DOHH2 (cell line): ENCODE results near the gene MYH7.

Experiments used
- H3F3A ChIP-seq: fragments of 200-600 bp; sonication (generic), shearing (Covaris generic); 2 replicates; pipeline ENCODE4 v1.6.0; 2016; ENCODE audit warnings: antibody characterized with exemption, mild to moderate bottlenecking; ENCODE audit not compliant: control insufficient read depth, insufficient read depth
- H3K27ac ChIP-seq: fragments of 200-600 bp; sonication (generic); 2 replicates; pipeline ENCODE4 v1.5.1; 2014; ENCODE audit warnings: low read depth, mild to moderate bottlenecking, low read length, moderate library complexity
- H3K27me3 ChIP-seq: fragments of 200-600 bp; sonication (generic); 2 replicates; pipeline ENCODE4 v1.6.1; 2014; ENCODE audit warnings: mild to moderate bottlenecking, low read length, mixed read lengths; ENCODE audit not compliant: control insufficient read depth
- H3K36me3 ChIP-seq: fragments of 200-600 bp; sonication (generic); 2 replicates; pipeline ENCODE4 v1.6.1; 2014; ENCODE audit warnings: mild to moderate bottlenecking, low read length, moderate library complexity, mixed read lengths; ENCODE audit not compliant: control insufficient read depth
- H3K4me1 ChIP-seq: fragments of 200-600 bp; sonication (generic); 2 replicates; pipeline ENCODE4 v1.6.1; 2014; ENCODE audit warnings: mild to moderate bottlenecking, low read length, mixed read lengths; ENCODE audit not compliant: control insufficient read depth
- H3K4me2 ChIP-seq: fragments of 200-600 bp; sonication (generic); 2 replicates; pipeline ENCODE4 v1.6.0; 2014; ENCODE audit warnings: mild to moderate bottlenecking, low read length, moderate library complexity
- H3K4me3 ChIP-seq: fragments of 200-600 bp; sonication (generic); 2 replicates; pipeline ENCODE4 v1.5.1; 2014; ENCODE audit warnings: mild to moderate bottlenecking, low read length, mixed read lengths
- H3K79me2 ChIP-seq: fragments of 200-600 bp; sonication (generic); 2 replicates; pipeline ENCODE4 v1.6.1; 2014; ENCODE audit warnings: mild to moderate bottlenecking, low read length, mixed read lengths; ENCODE audit not compliant: control insufficient read depth
- H3K9me2 ChIP-seq: fragments of 200-600 bp; sonication (generic); replicated peaks from 2 replicates; pipeline ENCODE4 v1.6.1; 2014; ENCODE audit warnings: mild to moderate bottlenecking, low read length, mixed read lengths; ENCODE audit not compliant: control insufficient read depth
- H3K9me3 ChIP-seq: fragments of 200-600 bp; sonication (generic); 2 replicates; pipeline ENCODE4 v1.6.1; 2014; ENCODE audit warnings: antibody characterized with exemption, low read length, mixed read lengths; ENCODE audit not compliant: control insufficient read depth, insufficient read depth
- H4K20me1 ChIP-seq: fragments of 200-600 bp; sonication (generic); 2 replicates; pipeline ENCODE4 v1.6.0; 2014; ENCODE audit warnings: low read depth, mild to moderate bottlenecking, antibody characterized with exemption, low read length, moderate library complexity; ENCODE audit not compliant: control insufficient read depth, insufficient read depth
- CTCF ChIP-seq: fragments of 200-600 bp; sonication (generic); IDR thresholded peaks from one replicate; pipeline ENCODE4 v1.5.1; 2014; ENCODE audit warnings: antibody characterized with exemption, mild to moderate bottlenecking, low read depth, low read length; ENCODE audit not compliant: poor library complexity, severe bottlenecking
- EZH2phosphoT487 ChIP-seq: fragments of 200-600 bp; sonication (generic); IDR thresholded peaks from 2 replicates; pipeline ENCODE4 v1.6.1; 2017; ENCODE audit warnings: borderline replicate concordance, mild to moderate bottlenecking, antibody characterized with exemption, low read length, moderate library complexity, mixed read lengths

MYH7 gene

GRCh38 chr14:23449314-23449713 lies 13.9 kb upstream of the MYH7 start:
- peaks cover 9% of the 10 kb centered on the region; the same call in 1 of the 2 replicates for H3K27me3 ChIP-seq
- TF ChIP-seq CTCF (no peak), EZH2phosphoT487 (no peak)
- H3K9me3 ChIP-seq, result no peaks in the 10 kb centered on the region
- H3F3A ChIP-seq, result no peaks in the 10 kb centered on the region
- H3K27ac ChIP-seq, result no peak overlapping the region
- no peaks in the 10 kb centered on the region for H4K20me1 ChIP-seq
- no peak overlapping the region for H3K4me3 ChIP-seq
- no peaks in the 10 kb centered on the region for H3K79me2 ChIP-seq
- no peaks in the 10 kb centered on the region for H3K9me2 ChIP-seq
- no peaks in the 10 kb centered on the region for H3K4me1 ChIP-seq
- no peak overlapping the region for H3K4me2 ChIP-seq
- H3K36me3 ChIP-seq, result no peaks in the 10 kb centered on the region

- no peak overlapping the region for H3K4me3 ChIP-seq
- H4K20me1 ChIP-seq, result no peaks in the 10 kb centered on the region
- H3K36me3 ChIP-seq, result no peaks in the 10 kb centered on the region
- H3F3A ChIP-seq, result no peaks in the 10 kb centered on the region
- H3K27ac ChIP-seq, result no peak overlapping the region
- H3K4me2 ChIP-seq, result no peak overlapping the region
- H3K9me3 ChIP-seq, result no peaks in the 10 kb centered on the region
- TF ChIP-seq EZH2phosphoT487, result no peak
- TF ChIP-seq CTCF, result no peak
- H3K9me2 ChIP-seq, result no peaks in the 10 kb centered on the region
- H3K79me2 ChIP-seq, result no peaks in the 10 kb centered on the region
- H3K27me3 ChIP-seq, result peaks cover 5% of the 10 kb centered on the region; the same call in 1 of the 2 replicates
- no peaks in the 10 kb centered on the region for H3K4me1 ChIP-seq
These were observed 12.2 kb upstream of the MYH7 start for GRCh38 chr14:23447361-23448350.

GRCh38 chr14:23446291-23446851 lies 10.9 kb upstream of the MYH7 start:
- TF ChIP-seq CTCF (no peak), EZH2phosphoT487 (no peak)
- H3K79me2 ChIP-seq, result no peaks in the 10 kb centered on the region

More at GRCh38 chr14:23446291-23446851, 10.9 kb upstream of the MYH7 start:
- no peaks in the 10 kb centered on the region for H3F3A ChIP-seq
- no peaks in the 10 kb centered on the region for H3K9me3 ChIP-seq
- no peaks in the 10 kb centered on the region for H3K36me3 ChIP-seq
- H3K27ac ChIP-seq, result no peak overlapping the region
- no peak overlapping the region for H3K4me3 ChIP-seq
- no peak overlapping the region for H3K4me2 ChIP-seq
- no peaks in the 10 kb centered on the region for H3K9me2 ChIP-seq
- no peaks in the 10 kb centered on the region; the same call in 1 of the 2 replicates for H3K27me3 ChIP-seq
- no peaks in the 10 kb centered on the region for H4K20me1 ChIP-seq
- no peaks in the 10 kb centered on the region for H3K4me1 ChIP-seq
